SHP77 treated with DMSO at 0.1 percent for 48 hours (cell line): Measurements from ENCODE around the gene ZNF385A.

Source experiments
- DNase-seq: peaks from one replicate; lab custom pipeline; 2025; lab: John Stamatoyannopoulos, UW

ZNF385A gene

DNA sequence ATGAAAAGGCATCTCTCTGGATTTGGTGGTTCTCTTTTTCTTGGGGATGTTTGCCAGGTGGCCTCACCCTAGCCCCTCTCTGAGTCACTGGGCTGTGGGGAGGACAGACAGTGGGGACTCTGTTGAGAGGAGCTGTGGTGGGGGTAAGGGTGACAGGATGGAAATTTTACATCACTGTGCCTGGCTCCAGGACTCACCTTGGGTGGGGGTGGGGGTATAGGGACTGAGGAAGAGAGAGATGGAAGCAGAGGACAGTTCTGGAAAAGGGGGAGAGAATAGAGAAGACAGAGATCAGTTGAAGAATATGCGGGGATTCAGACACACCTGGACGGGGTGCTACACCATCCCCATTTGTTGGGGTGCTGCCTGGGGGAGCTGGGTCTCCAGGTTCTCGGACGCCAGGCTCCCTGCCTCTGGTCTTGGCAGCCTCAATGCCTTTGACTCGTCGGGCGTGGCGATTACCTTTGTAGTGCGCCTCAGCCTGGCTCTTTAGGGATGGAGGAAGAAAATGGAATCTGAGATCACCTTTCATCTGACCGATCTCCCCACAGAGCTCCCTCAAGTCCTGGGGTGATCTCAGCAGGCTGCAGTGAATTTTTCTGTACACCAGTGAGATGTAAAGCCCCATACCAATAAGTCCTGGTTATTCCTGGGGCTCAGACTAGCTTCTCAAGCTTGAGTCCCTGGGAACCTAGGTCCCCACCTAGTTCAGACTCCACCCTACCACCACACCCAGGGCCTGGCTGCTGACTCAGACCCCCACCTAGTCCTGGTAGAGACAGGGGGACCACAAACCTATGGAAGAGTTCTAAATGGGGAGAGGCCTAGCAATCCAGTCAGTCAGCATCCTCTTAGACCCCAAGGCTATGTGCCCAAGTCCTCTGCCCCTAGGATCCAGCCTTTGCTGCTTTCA, 10.6 kb downstream of the ZNF385A start:
- DNase-seq: no peak

- no peak for DNase-seq
Measured at GRCh38 chr12:54372113-54372806, 12.3 kb downstream of the ZNF385A start.

DNA sequence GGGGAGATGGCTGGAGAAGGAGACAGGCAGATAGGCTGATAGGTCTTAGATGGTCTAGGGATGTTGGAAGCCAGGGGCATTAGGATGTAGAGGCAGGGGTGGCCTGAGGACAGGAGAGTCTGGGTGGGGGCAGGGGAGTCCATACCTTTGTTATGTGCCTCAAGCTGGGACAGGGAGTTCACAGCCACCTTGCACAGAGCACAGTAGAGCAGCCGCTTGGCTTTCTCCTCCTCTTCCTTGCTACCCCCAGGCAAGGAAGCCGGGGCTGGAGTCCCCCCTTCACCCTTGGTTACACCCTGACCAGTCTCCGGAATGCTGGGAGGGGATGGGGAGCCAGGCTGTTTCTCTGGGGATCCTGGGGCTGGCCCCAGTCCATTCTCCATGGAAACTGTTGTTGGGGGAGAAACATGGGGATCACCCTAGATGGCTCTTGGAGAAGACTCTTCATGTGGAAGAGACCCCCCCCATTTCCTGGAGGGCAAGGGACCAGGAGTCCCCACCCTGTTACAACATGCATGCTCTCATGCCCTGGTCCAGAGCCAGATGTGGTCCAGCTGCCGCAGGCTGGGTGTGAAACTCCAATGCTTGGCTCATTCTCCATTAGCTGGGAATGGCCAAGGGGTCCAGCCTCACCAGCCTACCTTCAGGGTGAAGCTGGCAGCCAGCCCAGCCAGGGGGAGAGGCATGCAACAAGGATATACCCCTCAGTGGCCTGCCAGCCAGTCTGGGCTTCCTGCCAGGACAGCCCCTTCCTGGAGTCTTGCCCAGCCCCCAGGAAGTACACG, 13.0 kb downstream of the ZNF385A start:
- DNase-seq: peak; percentile 84

- no peak for DNase-seq
Measured at GRCh38 chr12:54370171-54370730, 14.3 kb downstream of the ZNF385A start.

GRCh38 chr12:54369597-54370131, 14.9 kb downstream of the ZNF385A start:
- DNase-seq: no peak

DNA sequence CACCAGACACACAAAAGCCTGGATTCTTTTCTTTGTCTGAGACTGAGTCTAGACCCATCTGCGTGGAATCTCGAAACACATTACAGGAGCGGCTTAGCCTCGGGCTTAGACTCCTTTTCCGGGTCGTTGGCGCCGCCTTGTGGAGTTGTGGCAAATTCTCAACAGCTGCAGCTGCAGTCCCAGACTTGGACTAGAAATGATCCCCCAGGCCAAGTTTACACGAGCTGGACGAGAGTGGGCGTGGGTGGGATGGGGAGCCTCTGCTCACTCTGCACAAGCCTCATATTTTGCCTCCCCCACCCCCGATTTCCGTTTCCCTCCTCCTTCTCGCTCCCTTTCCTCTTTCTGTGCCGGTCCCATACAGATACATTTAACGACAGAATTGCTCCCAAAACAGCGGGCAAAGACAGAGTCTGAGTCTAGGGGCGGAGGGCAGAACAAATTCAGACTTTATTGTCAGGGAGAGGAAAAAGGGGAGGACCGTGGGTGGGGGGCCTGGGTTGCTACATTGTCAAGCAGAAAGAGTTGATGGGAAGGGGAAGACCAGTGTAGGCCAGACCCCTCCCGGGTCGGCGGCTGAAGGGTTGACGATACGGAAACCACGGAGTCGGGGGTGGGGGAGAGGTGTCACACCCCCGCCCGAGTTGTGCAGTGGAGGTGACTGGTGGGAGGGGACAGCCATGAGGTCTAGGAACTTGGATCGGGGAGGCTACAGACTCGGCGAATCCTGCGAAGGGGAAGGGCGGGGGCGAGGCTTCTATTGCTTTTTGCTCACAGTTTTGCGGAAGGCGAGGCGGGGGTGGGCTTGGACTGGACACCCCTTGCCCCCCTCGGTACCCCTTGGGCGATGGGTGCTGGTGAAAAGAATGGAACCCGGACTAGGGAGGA, 15.6 kb downstream of the ZNF385A start:
- DNase-seq: peak; percentile 45

- DNase-seq: no peak
Measured at GRCh38 chr12:54368025-54368708, 16.4 kb downstream of the ZNF385A start.

- no peak for DNase-seq
Measured at GRCh38 chr12:54364413-54364812, 20.1 kb downstream of the ZNF385A start, which contains the start of gene GPR84. TSS of gene GPR84 (minus strand) at chr12:54364486. CDS start at chr12:54363851, 635 bp downstream.

DNA sequence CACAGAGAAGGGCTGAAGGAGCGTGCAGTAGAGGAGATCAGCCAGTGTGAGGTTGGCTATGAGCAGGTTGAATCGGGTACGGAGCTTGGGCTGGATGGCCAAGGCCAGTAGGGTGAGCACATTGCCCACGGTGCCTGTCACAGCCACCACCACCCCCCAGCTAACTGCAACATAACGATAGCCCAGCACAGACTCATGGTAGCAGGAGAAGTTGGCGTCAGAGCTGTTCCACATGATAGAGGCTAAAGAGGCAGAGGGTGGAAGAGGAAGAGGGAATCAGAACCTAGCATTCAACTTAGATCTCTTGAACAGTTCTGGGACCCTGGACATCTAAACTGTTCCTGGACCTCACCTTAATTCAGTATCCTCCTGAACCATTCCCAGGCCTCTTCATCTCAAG, 20.9 kb downstream of the ZNF385A start:
- no peak for DNase-seq

DNA sequence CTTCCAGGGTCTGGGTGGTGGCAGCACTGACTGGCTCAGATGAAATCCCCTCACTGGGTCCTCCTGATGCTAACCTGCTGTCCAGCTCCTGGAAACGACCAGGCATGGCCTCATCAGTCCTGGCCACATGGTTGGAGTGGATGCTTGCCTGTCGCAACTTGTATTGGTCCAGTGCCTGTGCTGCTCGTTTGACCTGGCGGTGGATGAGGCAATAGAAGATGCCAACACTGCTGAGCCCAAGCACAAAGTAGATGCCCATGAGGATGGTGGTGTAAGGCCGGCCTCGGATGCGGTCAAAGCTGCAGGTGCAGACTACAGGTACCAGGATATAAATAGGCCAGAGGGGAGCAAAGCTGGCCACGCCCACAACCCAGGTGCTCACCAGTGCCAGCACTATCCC, 21.5 kb downstream of the ZNF385A start:
- no peak for DNase-seq

DNA sequence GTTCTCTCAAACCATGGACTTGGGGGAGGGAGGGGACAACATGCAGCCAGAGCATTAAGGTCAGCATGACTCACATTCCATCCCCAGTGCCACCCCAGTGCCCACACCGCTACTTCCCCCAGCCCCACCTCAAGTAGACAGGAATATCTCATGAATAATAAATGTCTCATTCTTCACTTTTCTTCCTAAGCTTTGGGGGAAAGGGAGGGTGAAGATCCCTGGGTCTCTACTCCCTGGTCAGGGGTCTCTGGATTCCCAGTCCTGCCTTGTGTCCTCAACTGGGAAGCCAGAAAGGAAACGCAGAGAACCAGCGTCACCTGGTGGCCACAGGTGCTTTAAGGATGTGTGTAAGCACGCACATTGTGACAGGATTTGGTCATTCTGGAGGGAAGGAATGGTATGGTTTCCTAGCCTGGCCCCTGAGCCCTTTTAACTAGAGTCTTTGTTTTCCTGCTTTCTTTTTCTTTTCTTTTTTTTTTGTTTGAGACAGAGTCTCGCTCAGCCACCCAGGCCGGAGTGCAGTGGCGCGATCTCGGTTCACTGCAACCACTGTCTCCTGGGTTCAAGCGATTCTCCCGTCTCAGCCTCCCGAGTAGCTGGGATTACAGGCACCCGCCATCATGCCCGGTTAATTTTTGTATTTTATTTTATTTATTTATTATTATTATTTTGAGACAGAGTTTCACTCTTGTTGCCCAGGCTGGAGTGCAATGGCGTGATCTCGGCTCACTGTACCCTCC, 23.6 kb downstream of the ZNF385A start:
- DNase-seq: peak; percentile 72

DNA sequence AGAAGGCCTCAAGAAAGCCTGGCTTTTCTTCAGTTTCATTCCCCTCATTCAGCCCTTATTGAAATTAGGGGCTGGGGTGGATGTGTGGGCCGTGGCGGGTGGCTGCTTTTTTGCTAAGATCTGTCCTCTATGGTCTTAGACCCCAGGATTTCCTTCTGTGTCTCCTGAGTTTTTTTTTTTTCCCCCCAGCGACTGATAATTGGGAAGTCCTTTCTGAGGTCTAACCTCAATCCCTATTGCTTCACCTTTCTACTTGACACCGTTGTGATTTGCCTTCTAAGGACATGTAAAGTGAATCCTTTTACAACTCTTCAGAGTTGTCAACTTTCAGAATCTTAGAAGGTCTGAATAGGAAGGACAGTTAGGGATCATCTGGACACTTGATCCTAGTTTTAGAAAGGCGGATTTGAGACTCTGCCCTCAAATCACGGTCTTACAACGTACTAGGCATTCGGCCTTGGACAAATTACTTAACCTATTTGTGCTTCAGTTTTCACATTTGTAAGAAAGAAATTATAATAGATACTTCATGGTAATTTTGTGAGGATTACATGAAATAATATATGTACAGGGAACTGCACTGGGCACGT, 24.7 kb downstream of the ZNF385A start:
- DNase-seq: no peak

- DNase-seq: peak; percentile 98
Measured at GRCh38 chr12:54358945-54359761, 25.4 kb downstream of the ZNF385A start.

DNA sequence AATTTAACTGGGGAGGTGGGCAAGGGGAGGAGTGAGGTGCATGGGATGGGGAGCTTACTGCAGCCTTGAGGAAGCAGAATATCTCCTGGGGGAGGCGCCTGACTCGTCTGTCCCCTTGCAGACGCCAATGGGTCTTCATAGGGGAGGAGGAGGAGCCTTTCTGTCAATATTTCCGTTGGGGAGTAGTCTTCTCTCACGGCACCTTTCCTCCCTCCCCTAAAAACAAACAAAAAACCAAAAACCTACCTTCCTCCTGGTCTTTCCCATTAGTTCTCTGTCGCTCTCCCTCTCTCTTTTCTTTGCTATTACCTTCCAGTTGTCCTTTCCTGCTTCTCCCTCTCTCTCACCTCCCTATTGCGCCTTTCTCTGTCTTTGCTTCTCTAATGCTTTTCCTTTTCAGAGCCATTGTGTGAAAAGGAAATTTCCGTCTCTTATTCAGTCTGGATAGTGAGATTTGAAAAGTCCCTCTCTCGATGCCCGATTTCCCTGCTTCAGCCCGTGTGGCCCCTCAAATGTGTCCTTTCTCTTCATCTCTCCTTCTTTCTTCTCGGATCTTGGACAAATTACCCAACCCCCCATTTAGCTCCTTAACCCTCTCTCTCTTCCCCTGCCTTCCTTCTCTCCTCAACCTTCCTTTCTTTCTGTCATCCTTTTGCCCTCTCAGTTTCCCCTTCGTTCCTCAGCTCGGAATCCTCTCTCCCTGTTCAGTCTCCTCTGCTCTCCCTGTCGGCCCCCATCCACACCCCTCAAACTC, 26.2 kb downstream of the ZNF385A start:
- peak; percentile 48 for DNase-seq

DNA sequence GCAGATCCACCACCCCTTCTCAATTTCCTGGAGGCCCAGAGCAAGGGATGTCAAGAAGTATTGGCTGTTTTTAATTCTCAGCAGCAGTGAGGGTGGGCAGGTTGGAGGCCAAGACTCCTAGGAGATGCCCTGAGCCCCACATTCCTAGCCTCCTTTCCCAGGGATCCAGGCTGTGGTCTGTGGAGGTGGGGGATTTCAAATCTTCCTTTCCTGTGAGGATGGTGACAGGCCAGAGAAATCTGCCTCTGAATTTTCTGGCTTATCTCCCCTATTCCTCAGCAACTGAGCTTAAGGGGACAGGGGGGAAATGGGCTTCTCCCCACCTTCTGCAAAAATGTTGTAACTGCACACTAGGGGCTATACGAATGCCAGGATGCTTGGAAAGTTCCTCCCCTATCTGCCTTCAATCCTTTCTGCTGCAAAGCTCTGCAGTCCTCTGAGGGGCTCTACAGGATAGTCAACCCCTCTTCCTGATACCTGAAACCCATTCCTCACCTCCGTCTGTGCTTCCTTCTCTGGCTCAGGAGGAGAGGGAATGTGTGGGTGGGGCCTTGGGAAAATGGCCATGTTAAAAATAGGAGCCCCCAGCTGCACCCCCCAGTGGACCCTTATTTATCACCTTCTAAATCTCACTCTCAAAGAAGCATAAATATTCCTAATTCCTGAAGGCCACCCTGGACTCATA, 26.9 kb downstream of the ZNF385A start:
- DNase-seq: no peak

GRCh38 chr12:54356951-54357356, 27.6 kb downstream of the ZNF385A start:
- DNase-seq: no peak

GRCh38 chr12:54356228-54356627, 28.3 kb downstream of the ZNF385A start:
- DNase-seq: no peak
